ENCODE measurements around the gene SLC27A3.

SLC27A3 gene

GRCh38 chr1:153799566-153800465 is 24.6 kb downstream of the SLC27A3 start:
- no peak for DNase-seq (ENCODE audit: low spot score)

GRCh38 chr1:153800516-153800915 is 25.3 kb downstream of the SLC27A3 start:
- DNase-seq (ENCODE audit: low spot score) = no peak

- DNase-seq (ENCODE audit: low spot score) = no peak
These were observed 25.9 kb downstream of the SLC27A3 start for GRCh38 chr1:153801028-153801625.

- DNase-seq (ENCODE audit: low spot score) = no peak
These were observed 26.8 kb downstream of the SLC27A3 start for GRCh38 chr1:153801786-153802697.

GRCh38 chr1:153803470-153804056 is 28.4 kb downstream of the SLC27A3 start:
- DNase-seq (ENCODE audit: low spot score) = no peak

- DNase-seq (ENCODE audit: low spot score) = no peak
These were observed 28.9 kb downstream of the SLC27A3 start for GRCh38 chr1:153804112-153804511.

- DNase-seq (ENCODE audit: low spot score) = peak; percentile 56
These were observed 30.0 kb downstream of the SLC27A3 start for GRCh38 chr1:153805042-153805745.

GRCh38 chr1:153805886-153806719 is 30.9 kb downstream of the SLC27A3 start:
- no peak for DNase-seq (ENCODE audit: low spot score)

GRCh38 chr1:153816283-153816889 is 41.2 kb downstream of the SLC27A3 start:
- DNase-seq (ENCODE audit: low spot score) = no peak

- no peak for DNase-seq (ENCODE audit: low spot score)
These were observed 43.7 kb downstream of the SLC27A3 start for GRCh38 chr1:153818876-153819275.

- DNase-seq (ENCODE audit: low spot score) = no peak
These were observed 52.2 kb downstream of the SLC27A3 start for GRCh38 chr1:153827168-153827964.

All from hematopoietic multipotent progenitor cell treated with erythropoietin and hydrocortisone succinate and interleukin-3 and kit ligand, for 17 days (in vitro differentiated cells).